ENCODE results near the gene MIB2.

DNA sequence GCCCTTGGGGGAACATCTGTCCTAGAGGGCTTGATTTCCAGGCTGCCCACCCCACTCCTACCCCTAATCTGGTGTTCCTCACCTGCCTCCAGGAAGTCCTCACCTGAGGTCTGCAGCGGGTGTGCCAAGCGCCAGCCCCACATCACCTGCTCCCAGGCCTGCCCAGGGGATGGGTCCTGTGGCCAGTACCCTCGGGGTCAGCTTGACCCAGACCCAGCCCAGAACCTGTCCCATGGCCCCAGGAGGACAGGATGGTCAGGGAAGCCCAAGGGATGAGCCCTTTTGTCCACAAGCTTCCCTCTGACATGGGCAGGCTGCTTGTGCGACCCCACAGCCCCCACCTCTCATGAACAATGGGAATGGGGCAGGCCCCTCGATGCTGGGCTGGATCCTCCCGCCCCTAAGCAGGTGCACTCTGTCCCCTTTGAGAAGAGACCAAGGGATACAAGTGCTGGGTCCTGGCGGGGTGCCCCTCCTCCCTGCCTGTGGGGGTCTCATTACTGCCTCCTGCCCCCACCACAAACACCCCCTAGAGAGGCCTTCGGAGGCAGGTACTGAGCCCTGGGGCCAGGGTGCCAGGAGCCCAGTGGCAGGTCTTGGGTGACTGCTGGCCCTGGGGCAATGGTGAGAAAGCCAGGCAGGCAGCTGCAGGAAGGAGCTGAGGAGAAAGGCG, 3.2 kb downstream of the MIB2 start:
- TF ChIP-seq, protein P1, sequence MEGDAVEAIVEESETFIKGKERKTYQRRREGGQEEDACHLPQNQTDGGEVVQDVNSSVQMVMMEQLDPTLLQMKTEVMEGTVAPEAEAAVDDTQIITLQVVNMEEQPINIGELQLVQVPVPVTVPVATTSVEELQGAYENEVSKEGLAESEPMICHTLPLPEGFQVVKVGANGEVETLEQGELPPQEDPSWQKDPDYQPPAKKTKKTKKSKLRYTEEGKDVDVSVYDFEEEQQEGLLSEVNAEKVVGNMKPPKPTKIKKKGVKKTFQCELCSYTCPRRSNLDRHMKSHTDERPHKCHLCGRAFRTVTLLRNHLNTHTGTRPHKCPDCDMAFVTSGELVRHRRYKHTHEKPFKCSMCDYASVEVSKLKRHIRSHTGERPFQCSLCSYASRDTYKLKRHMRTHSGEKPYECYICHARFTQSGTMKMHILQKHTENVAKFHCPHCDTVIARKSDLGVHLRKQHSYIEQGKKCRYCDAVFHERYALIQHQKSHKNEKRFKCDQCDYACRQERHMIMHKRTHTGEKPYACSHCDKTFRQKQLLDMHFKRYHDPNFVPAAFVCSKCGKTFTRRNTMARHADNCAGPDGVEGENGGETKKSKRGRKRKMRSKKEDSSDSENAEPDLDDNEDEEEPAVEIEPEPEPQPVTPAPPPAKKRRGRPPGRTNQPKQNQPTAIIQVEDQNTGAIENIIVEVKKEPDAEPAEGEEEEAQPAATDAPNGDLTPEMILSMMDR (IDR thresholded peaks at IDR 0.05), result no peak
- no peak for TF ChIP-seq POLR2A (IDR thresholded peaks at IDR 0.05)
